Muscle of leg (tissue), 11 donors: ENCODE data around the gene NHERF1. TPM values are rescaled to one million over a fixed set of nuclear protein-coding genes. Genes with fewer than 3 reads are reported as not detected.
A peak's percentile ranks its signal among the peaks of the same experiment; 100 is the strongest.

Experiments used
- DNase-seq: peaks from one replicate; pipeline ENCODE4 v3.0.0; 2013
- H3K27ac ChIP-seq: one replicate; pipeline ENCODE4 v1.5.1; 2013; ENCODE audit warnings: mild to moderate bottlenecking, low read length, control low read depth
- H3K27me3 ChIP-seq: one replicate; pipeline ENCODE4 v1.6.1; 2013; ENCODE audit warnings: low read length; ENCODE audit not compliant: control insufficient read depth, insufficient read depth
- H3K36me3 ChIP-seq: one replicate; pipeline ENCODE4 v1.6.1; 2013; ENCODE audit warnings: low read length; ENCODE audit not compliant: control insufficient read depth, insufficient read depth
- H3K4me1 ChIP-seq: one replicate; pipeline ENCODE4 v1.6.1; 2013; ENCODE audit warnings: low read length; ENCODE audit not compliant: control insufficient read depth, insufficient read depth
- H3K4me3 ChIP-seq: one replicate; pipeline ENCODE4 v1.5.1; 2013; ENCODE audit warnings: low read length, control low read depth
- H3K9me3 ChIP-seq: replicated peaks from 2 replicates; pipeline ENCODE4 v1.6.1; 2013; ENCODE audit warnings: low read depth, low read length; ENCODE audit not compliant: control insufficient read depth
- WGBS: methylation state at CpG from one replicate; pipeline ENCODE4 v1.1.5; 2013; ENCODE audit warnings: missing lambda C conversion rate; ENCODE audit not compliant: insufficient coverage; 5-methylcytosine and 5-hydroxymethylcytosine counted together
- polyA plus RNA-seq, 8 donors: library from polyadenylated mRNA; unstranded; fragments of 120-200 nt; gene quantifications; one replicate each; pipeline versions ENCODE4 v1.2.1 to v1.2.3, GENCODE V29; 2013; ENCODE audit warnings: inconsistent platforms in 1 of 8, low replicate concordance in 1 of 8; ENCODE audit not compliant: insufficient read length in 8 of 8, insufficient read depth in 1 of 8
- total RNA-seq: library from RNA; stranded (reverse); fragments of 120-200 nt; gene quantifications from one replicate; pipeline ENCODE4 v1.2.4, GENCODE V29; 2013

Gene NHERF1
- total and polyA plus RNA-seq, 9 donors = 3.5 to 24.4 (median 6.6) TPM

DNA sequence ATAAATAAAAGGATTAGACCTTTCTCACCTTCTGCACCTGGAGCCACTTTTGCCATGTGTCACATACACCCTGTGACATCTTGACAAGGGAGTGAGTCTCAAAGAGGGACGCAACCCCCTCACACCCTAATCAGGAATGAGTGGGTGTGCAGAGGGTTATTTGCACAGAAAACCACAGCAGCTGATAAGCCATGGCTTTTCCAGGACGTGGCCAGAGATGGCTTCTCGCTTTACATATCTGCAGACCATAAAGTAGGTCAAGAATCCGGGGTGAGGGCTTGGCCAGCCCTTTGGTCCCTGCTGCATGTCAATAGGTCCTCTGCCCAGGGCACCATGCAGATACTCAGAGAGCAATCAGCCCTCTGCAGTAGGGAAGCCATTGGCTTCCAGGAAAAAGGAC, 33.3 kb upstream of the NHERF1 start:
- Histone ChIP-seq H3K36me3 (no peaks in the 10 kb centered on the region), H3K4me3 (no peak overlapping the region), H3K27ac (no peak overlapping the region), H3K4me1 (no peaks in the 10 kb centered on the region), H3K9me3 (no peaks in the 10 kb centered on the region), H3K27me3 (peaks cover 13% of the 10 kb centered on the region)
- WGBS = 32% methylated on average over 3 of the region's 4 CpGs
- DNase-seq = no peak

DNA sequence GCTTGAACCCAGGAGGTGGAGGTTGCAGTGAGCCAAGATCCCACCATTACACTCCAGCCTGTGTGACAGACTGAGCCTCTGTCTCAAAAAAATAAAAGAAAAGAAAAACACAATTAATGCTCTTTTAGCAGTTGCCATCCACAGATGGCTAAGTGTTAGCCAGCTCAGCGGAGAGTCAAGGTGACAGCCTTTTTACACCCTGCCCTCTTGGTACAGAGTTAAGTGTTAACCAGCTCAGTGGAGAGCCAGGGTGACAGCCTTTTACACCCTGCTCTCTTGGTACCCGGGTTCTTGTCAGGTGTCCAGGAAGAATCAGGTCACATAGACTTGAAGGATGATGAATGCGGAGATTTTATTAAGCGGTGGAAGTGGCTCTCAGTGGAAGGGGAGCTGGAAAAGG, 27.9 kb upstream of the NHERF1 start:
- H3K36me3 ChIP-seq = no peaks in the 10 kb centered on the region
- no peak overlapping the region for H3K4me3 ChIP-seq
- DNase-seq = no peak
- no peaks in the 10 kb centered on the region for H3K4me1 ChIP-seq
- no peak overlapping the region for H3K27ac ChIP-seq
- 93% methylated on average over 4 of the region's 4 CpGs for WGBS
- H3K27me3 ChIP-seq = peaks cover 7% of the 10 kb centered on the region
- H3K9me3 ChIP-seq = no peaks in the 10 kb centered on the region

DNA sequence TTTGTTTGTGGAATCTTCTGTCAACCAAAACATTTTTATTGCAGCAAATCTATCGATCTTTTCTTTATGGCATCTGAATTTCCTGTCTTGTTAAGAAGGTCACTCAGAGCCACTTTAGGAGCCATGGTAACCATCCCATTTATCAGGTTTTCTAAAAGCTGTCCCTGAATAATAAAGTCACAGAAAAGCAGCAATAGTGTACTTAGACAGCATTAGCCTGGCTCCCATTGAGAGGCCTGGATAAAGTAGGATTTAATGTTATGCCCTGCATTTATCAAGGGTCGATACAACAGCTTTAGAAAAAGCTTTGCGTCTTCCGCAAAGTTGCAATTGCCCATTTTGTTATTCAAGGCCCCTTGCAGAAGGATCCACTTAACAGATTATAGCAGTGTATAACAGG, 25.6 kb upstream of the NHERF1 start:
- Histone ChIP-seq H3K4me1 (no peaks in the 10 kb centered on the region), H3K9me3 (no peaks in the 10 kb centered on the region), H3K27me3 (peaks cover 6% of the 10 kb centered on the region), H3K27ac (no peak overlapping the region), H3K4me3 (no peak overlapping the region), H3K36me3 (no peaks in the 10 kb centered on the region)
- no peak for DNase-seq
- WGBS = 80% methylated on average over 2 of the region's 4 CpGs

DNA sequence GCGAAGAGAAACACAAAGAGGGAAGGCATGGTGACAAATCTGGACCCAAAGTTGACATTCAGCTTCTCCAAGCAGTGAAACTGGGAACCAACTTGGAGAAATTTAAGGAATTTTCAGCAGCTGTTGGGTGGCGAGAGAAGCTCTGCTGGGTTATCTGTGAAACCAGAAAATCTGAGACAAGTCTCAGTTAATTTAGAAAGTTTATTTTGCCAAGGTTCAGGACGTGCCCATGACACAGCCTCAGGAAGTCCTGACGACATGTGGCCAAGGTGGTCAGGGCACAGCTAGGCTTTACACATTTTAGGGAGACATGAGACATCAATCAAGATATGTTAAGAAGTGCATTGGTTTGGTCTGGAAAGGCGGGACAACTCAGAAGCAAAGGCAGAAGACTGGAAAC, 24.5 kb upstream of the NHERF1 start:
- Histone ChIP-seq H3K4me1 (no peaks in the 10 kb centered on the region), H3K4me3 (no peak overlapping the region), H3K36me3 (no peaks in the 10 kb centered on the region), H3K27ac (no peak overlapping the region), H3K27me3 (peaks cover 6% of the 10 kb centered on the region), H3K9me3 (no peaks in the 10 kb centered on the region)
- peak; percentile 40 for DNase-seq
- 56% methylated on average over 5 of the region's 5 CpGs for WGBS

DNA sequence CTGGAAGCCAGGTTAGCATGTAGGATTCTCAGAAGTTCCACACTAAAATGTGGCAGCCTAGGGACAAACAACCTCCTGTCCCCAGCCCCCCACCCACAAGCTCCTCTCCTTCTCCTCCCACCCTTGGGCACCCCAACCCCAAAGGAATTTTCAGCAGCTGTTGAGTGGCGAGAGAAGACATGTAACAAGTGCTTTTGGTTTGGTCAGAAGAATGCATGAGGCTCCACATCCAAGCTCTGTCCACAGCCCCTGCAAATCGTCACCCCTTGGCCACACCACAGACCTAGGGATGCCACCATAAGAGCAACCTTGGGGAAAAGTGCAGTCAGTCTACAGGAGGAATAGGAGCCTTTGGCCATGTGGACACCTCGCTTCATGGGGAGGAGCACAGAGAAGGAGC, 23.3 kb upstream of the NHERF1 start:
- Histone ChIP-seq H3K9me3 (no peaks in the 10 kb centered on the region), H3K27ac (no peak overlapping the region), H3K4me3 (no peak overlapping the region), H3K4me1 (no peaks in the 10 kb centered on the region), H3K27me3 (peaks cover 4% of the 10 kb centered on the region), H3K36me3 (no peaks in the 10 kb centered on the region)
- no peak for DNase-seq
- WGBS = 67% methylated on average over 1 of the region's 3 CpGs

DNA sequence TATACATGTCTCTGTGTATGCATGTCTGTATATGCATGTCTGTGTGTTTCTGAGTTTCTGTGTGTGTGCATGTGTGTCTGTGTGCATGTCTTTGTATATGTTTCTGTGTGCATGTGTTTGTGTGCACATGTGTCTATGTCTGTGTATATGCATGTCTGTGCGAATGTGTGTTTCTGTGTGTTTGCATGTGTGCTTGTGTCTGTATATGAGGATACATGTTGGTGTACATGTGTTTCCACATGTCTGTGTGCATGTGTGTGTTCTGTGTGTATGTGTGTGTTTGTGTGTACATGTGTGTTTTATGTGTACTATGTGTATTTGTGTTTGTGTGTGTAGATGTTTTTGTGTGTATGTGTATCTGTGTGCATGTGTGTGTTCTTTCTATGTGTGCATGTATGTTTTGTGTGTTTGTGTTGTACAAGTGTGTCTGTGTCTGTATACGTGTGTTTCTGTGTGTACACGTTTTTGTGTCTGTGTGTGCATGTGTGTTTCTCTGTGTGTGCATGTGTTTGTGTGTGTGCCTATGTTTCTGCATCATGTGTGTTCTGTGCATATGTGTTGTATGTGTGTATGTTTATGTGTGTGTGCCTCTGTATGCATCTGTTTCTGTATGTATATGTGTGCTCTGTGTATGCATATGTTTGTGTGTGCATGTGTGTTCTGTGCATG, 20.3 kb upstream of the NHERF1 start:
- no peaks in the 10 kb centered on the region for H3K9me3 ChIP-seq
- 97% methylated on average over 3 of the region's 3 CpGs for WGBS

DNA sequence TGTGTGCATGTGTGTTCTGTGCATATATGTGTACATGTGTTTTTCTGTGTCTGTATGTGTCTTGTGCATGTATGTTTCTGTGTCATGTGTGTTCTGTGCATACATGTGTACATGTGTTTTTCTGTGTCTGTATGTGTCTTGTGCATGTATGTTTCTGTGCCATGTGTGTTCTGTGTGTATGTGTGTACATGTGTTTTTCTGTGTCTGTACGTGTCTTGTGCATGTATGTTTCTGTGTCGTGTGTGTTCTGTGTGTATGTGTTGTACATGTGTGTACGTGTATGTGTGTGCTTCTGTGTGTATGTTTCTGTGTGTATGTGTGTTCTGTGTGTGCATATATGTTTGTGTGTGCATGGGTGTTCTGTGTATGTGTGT, 19.7 kb upstream of the NHERF1 start:
- Histone ChIP-seq H3K4me3 (no peak overlapping the region), H3K36me3 (no peaks in the 10 kb centered on the region), H3K27ac (no peak overlapping the region), H3K9me3 (no peaks in the 10 kb centered on the region), H3K27me3 (peaks cover 4% of the 10 kb centered on the region), H3K4me1 (no peaks in the 10 kb centered on the region)
- 85% methylated on average over 3 of the region's 3 CpGs for WGBS
- DNase-seq = no peak

More for the DNA sequence above, 20.3 kb upstream of the NHERF1 start:
- Histone ChIP-seq H3K4me1 (no peaks in the 10 kb centered on the region), H3K27me3 (no peaks in the 10 kb centered on the region), H3K27ac (no peak overlapping the region), H3K36me3 (no peaks in the 10 kb centered on the region), H3K4me3 (no peak overlapping the region)
- no peak for DNase-seq

DNA sequence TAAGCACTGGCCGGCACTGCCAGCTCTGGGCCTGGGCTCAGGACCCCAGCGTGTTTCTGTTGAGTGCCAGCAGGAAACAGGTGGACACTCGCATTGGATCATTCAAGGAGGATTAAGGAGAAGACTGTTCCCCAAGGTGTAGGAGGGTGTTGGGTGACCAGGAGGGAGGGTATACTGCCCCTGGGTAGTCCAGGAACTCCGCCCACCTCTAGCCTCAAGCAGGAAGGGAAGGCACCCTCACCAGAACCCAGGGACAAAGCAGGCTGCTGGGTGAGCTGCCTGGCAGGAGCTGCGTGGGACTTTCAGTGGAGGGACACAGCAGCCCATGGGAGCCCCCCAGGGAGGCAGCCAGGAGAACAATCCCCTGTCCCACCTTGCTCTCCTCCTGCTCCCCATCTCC, 19.1 kb upstream of the NHERF1 start:
- no peaks in the 10 kb centered on the region for H3K4me1 ChIP-seq
- DNase-seq = no peak
- no peak overlapping the region for H3K4me3 ChIP-seq
- WGBS = 86% methylated on average over 5 of the region's 5 CpGs
- no peaks in the 10 kb centered on the region for H3K36me3 ChIP-seq
- H3K9me3 ChIP-seq = no peaks in the 10 kb centered on the region
- peaks cover 10% of the 10 kb centered on the region for H3K27me3 ChIP-seq
- no peak overlapping the region for H3K27ac ChIP-seq

DNA sequence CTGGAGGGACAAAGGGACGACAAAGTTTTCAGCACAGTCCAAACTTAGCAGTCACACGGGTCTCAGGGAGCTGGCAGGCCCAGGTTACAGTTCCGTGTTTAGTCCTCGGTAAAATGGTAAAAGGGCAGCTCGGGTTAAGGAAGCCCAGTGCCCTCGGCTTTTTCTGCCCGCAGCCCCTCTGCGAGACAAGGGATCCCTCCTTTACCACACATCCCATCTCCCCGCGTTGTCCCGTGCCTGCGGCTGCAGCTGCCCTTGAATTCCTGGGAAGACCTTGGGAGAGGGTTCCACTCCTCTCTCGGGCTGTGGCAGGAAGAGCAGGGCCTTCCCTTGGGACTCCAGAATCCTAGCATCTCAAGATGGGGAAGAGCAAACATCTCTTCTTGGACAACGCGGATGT, 18.6 kb upstream of the NHERF1 start:
- no peaks in the 10 kb centered on the region for H3K4me1 ChIP-seq
- H3K36me3 ChIP-seq = no peaks in the 10 kb centered on the region
- no peaks in the 10 kb centered on the region for H3K9me3 ChIP-seq
- H3K27ac ChIP-seq = no peak overlapping the region
- H3K4me3 ChIP-seq = no peak overlapping the region
- no peak for DNase-seq
- H3K27me3 ChIP-seq = peaks cover 10% of the 10 kb centered on the region
- WGBS = 73% methylated on average over 12 of the region's 15 CpGs

DNA sequence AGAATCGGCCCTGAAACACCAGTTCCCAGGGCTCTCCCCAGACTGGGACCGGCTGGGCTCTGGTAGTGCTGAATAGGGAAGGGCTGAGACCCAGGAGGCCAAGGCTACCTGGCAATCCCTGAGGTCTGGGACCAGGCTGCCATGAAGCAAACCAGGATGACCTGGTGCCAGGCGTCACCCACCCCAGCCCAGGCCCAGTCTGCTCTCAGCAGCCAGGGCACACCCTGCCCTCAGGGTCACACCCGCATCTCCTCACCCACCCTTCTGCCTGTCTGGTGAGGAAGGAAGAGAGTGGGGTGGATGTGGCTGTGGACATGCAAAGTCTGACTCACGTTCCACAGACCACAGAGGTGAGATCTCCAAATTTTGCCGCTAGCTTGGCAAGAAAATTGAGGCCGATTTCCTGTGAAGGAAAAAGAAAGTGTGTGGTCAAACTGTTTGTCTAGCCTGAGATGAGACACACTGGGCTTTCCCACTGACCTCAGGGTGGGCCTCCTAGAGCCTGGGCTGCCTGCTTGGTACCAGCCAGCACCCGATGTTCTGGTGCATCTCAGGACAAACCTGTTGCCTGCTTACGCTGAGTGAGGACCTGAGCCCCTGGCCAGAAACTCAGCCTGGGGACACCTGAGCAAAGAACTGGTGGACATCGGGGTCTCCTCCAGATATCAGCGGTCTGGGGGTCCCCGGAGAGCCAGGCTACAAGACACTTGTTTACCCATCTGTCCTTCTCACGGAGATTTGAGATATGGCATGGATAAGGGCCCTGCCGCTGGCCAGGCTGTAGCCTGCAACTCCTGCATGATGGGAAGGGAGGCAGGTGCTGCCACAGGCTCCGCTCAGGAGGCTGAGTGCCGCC, 17.7 kb upstream of the NHERF1 start:
- Histone ChIP-seq H3K27me3 (peaks cover 18% of the 10 kb centered on the region), H3K4me3 (no peak overlapping the region), H3K4me1 (no peaks in the 10 kb centered on the region), H3K27ac (no peak overlapping the region), H3K9me3 (no peaks in the 10 kb centered on the region), H3K36me3 (no peaks in the 10 kb centered on the region)
- DNase-seq = no peak
- WGBS = 76% methylated on average over 11 of the region's 16 CpGs
